ENCODE measurements around the gene TLR4.

TLR4 gene

DNA sequence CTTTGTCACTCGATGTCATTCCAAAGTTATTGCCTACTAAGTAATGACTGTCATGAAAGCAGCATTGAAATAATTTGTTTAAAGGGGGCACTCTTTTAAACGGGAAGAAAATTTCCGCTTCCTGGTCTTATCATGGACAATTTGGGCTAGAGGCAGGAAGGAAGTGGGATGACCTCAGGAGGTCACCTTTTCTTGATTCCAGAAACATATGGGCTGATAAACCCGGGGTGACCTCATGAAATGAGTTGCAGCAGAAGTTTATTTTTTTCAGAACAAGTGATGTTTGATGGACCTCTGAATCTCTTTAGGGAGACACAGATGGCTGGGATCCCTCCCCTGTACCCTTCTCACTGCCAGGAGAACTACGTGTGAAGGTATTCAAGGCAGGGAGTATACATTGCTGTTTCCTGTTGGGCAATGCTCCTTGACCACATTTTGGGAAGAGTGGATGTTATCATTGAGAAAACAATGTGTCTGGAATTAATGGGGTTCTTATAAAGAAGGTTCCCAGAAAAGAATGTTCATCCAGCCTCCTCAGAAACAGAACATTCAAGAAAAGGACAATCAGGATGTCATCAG lies 11.3 kb downstream of the TLR4 start:
- FAIRE-seq: no peak

DNA sequence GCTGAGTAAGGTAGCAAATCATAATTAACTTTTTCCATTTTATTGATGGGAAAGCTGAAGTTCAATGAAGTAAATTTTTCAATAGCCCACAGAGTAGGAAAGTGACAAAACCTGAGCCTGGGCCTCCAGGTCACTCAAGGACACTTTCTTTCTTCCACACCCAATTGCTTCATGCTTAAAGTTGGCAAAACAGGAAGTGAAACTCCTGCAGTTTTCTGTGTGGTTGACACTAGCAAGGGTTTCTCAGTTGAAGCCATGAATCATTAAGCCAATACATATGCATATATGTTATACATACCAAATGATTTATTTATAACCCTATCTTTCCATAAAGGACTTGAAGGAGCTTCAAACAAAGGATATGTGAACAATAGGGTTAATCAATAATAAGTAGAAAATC lies 13.9 kb downstream of the TLR4 start:
- FAIRE-seq: no peak

GRCh38 chr9:117718701-117719100 lies 14.5 kb downstream of the TLR4 start:
- FAIRE-seq: no peak

- no peak for FAIRE-seq
Measured at GRCh38 chr9:117719161-117719920, 15.1 kb downstream of the TLR4 start.

DNA sequence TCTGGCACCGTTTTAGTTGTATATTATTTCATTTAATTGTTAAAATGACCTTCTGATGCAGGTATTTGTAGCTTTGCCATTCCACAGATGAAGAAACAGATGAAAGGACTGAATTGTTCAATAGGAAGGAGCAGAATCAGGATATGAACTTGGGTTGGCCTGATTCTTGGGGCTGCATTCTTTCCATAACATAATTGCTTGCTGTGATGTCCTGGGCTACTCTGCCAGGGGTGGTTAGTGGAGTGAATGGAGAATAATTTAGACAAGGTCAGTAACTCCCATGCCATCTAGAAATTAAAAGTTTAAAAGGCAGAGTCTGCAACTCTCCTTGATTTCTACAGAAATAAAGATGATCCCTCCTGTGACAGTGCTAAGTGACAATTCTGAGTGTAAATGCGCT lies 15.9 kb downstream of the TLR4 start:
- no peak for FAIRE-seq

GRCh38 chr9:117720555-117720954 lies 16.4 kb downstream of the TLR4 start:
- FAIRE-seq: no peak

GRCh38 chr9:117720987-117721386 lies 16.8 kb downstream of the TLR4 start:
- FAIRE-seq: no peak

DNA sequence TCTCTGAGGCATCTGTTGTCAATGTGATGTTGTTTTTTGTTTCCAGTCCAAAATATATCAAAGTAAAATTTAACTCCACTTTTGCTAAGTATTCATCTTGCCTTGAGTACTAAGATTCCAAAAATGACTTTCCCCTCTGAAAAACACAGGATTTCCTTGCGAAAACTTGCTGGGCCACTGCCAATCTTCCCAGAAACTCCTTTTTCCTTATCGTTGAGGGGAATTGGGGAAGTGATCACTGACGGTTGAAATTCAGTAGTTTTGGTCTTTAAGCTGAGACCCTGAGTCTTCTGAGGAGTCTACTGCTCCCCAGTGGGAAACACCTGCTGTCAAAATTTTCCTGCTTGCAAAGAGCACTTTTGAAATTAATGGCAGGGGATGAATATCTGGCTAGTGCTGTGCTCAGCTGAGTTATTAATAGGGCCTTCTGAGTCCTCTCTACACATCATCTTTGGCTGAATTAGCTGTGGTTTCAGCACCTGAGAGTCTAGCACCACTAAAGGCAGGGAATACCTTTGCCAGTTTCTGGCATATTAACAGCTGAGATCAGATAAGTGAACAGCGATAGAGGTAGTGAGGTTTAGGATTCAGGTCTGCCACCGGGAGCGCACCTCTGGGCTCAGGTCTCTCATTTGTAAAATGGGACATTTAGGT lies 18.0 kb downstream of the TLR4 start:
- no peak for FAIRE-seq

- no peak for FAIRE-seq
Measured at GRCh38 chr9:117723986-117724625, 19.9 kb downstream of the TLR4 start.

- no peak for FAIRE-seq
Measured at GRCh38 chr9:117725426-117725887, 21.3 kb downstream of the TLR4 start.

GRCh38 chr9:117729375-117729774 lies 25.2 kb downstream of the TLR4 start:
- FAIRE-seq: no peak

- FAIRE-seq: no peak
Measured at GRCh38 chr9:117732494-117732893, 28.3 kb downstream of the TLR4 start.

- FAIRE-seq: no peak
Measured at GRCh38 chr9:117733465-117733864, 29.3 kb downstream of the TLR4 start.

DNA sequence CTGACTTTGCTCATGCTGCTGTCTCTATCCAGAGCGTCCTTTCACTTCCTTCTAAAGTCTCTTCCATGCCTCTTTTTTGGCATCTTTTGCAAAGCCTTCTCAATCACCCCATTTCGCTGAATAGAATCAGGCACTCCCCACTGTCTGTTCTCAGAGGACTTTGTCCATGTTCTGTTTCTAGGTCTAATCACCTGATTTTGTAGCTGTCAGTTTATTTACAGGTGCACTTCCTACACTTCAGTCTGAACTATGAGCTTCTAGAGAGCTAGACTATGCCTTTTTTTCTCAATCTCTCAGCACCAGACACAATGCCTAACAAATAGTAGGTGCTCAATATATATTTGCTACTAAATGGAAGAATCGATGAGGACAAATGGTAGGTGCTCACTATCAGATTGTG lies 29.9 kb downstream of the TLR4 start:
- FAIRE-seq: no peak

- FAIRE-seq: no peak
Measured at GRCh38 chr9:117734523-117735314, 30.5 kb downstream of the TLR4 start.

GRCh38 chr9:117737721-117738226 lies 33.6 kb downstream of the TLR4 start:
- FAIRE-seq: no peak

DNA sequence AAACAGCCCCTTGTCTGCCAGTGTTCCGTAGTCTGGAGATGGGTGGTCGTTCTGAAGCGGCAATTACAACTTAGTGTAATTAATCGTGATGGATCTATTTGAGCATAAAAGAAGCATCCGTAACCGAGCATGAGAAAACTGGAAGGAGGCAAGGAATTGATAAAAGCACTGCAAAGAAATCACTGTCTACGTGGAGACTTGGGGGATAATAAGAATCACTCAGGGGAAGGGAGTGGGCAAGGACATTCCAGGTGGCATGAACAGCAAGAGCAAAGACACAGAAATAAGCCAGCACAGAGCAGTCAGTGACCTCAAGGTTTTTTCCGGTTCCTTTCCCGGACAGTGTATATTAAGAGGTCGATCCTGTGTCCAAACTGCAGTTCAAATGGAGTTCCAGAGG lies 35.0 kb downstream of the TLR4 start:
- no peak for FAIRE-seq

- FAIRE-seq: no peak
Measured at GRCh38 chr9:117739624-117740347, 35.6 kb downstream of the TLR4 start.

DNA sequence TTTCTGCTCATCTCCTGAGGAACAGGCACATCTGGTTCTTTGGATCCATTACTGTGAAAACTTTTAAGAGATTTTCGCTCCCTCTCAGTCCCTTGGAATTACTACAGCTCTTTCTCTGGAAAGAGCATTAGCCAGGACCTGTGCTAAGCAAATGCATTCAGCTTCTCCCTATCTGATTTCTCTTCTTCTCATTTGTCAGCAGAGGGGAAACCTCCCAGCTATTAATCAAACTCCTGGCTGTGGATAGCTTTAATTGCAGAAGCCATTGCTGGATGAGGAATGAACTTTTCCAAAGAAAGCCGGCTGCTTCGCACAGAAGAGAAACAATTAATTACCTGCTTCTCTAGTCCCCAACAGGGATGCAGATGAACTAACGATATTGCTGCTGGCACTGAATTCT lies 37.9 kb downstream of the TLR4 start:
- no peak for FAIRE-seq

DNA sequence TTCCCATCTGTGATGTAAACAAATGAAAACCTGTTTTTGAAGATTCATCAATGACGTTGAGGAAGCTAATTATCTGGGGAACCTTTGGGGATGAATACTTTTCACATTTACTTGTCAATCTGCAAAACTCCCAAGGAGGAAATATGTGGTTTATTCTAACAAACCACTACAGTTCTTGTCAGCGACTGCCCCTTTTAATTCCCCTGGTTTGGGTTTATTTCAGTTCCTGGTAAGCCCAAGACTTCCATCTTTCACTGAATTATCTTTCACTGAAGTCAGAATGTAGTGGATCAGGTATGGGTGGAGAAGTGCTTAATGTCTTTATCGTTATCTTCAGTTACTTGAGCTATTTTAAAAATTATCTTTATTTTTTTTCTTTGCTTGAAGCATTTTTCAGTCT lies 40.2 kb downstream of the TLR4 start:
- FAIRE-seq: no peak

DNA sequence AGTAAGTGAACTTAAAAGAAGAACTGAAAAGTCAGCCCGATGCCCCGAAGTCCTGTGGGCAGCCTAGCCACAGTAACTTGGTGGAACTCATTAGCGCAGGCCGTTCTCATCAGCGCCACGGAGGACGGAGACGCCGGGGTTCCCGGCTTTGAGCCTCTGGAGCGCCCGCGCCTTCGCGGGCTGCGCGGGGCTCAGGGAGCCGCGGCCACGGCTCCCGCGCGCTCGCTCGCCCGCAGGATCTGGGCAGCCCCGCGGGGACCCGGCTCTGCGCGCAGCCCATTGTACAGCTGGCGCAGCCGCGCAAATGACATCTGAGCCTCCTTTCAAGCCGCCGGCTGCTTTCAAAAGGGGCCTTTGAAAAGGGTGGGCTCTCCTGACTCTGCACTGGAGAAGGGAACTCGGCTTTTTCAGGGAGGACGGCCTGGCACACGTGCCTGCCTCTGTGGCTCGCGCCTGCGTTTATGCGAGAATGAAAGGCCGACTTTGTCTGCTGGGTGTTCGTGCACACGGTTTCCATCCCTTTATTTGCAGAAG lies 40.7 kb downstream of the TLR4 start:
- no peak for FAIRE-seq

GRCh38 chr9:117745598-117745997 lies 41.4 kb downstream of the TLR4 start:
- FAIRE-seq: no peak

All from TTC549 (cell line).